Measurements from ENCODE around the gene FUOM. TPM values are rescaled to one million over a fixed set of nuclear protein-coding genes. Genes with fewer than 3 reads are reported as not detected.

The FUOM gene
- total and polyA plus RNA-seq, 9 of the 15 experiments (the other 6 are each of a cell fraction or from before 2014, with no cell fraction given) = 1.8 to 96.1 (median 27.0) TPM

DNA sequence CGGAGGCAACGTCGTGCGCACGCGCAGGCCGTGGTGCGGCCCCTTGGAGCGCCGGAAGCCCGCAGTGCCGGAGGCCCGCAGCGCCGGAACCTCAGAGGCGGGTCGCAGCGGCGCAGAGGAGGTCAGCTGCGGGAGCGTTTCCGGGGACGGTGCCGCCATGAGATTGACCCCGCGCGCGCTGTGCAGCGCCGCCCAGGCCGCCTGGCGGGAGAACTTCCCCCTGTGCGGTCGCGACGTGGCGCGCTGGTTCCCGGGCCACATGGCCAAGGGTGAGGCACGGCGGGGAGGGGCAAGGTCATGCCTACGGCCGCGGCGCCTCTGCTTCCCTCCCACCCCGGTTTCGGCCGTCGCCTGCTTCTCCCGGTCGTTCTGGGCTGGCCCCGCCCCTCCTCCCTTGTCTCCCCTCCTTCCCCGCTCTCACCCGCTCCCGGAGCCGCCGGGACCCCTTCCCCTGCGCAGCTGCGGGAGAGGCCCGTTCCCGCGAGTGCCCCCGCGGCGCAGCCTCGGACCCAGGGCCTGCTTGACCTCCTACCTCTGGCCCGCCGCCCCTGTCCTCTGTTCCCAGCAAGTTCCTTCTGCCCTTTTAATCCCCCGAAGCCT is 36.3 kb upstream of the FUOM start, which contains the start of gene MTG1 (continued):
- peak; percentile 52; the same call in 1 of the 2 replicates for TF ChIP-seq NBN (IDR thresholded peaks at IDR 0.05; ENCODE audit: low read depth)
- no peak for TF ChIP-seq ZNF766 (CRISPR knock-in tag; conservative IDR thresholded peaks at IDR 0.05)
- TF ChIP-seq ZBTB1 (CRISPR knock-in tag; IDR thresholded peaks at IDR 0.05; ENCODE audit: borderline replicate concordance, low read depth) = peak; percentile 100
- no peak for TF ChIP-seq ZNF707 (CRISPR knock-in tag; conservative IDR thresholded peaks at IDR 0.05)
- no peak for TF ChIP-seq SREBF1 (IDR thresholded peaks at IDR 0.05; ENCODE audit: borderline replicate concordance, low read depth, low read length)
- TF ChIP-seq CBFA2T2 (conservative IDR thresholded peaks at IDR 0.05) = no peak
- no peak for TF ChIP-seq CCAR2 (IDR thresholded peaks at IDR 0.05; ENCODE audit: low read depth, low read length)
- TF ChIP-seq KLF16 (IDR thresholded peaks at IDR 0.05) = no peak
- TF ChIP-seq ZEB2 (IDR thresholded peaks at IDR 0.05) = peak; percentile 56
- no peak for TF ChIP-seq CC2D1A (IDR thresholded peaks at IDR 0.05)
- no peak; the same call in 1 of the 2 replicates for TF ChIP-seq MYNN (IDR thresholded peaks at IDR 0.05)
- TF ChIP-seq MYNN (CRISPR knock-in tag; IDR thresholded peaks at IDR 0.05) = no peak
- peak; percentile 60 for TF ChIP-seq MXI1 (IDR thresholded peaks at IDR 0.05; ENCODE audit: low read depth, low read length)
- TF ChIP-seq BCL6 (CRISPR knock-in tag; IDR thresholded peaks at IDR 0.05) = no peak
- TF ChIP-seq IRF2 (CRISPR knock-in tag; IDR thresholded peaks at IDR 0.05) = no peak
- 0 out of 2 replicates have a peak, but pooled peaks have one; percentile 39 for TF ChIP-seq RERE (CRISPR knock-in tag; IDR thresholded peaks at IDR 0.05; ENCODE audit: borderline replicate concordance)
- TF ChIP-seq MAFG (tag; conservative IDR thresholded peaks at IDR 0.05) = no peak
- TF ChIP-seq ARHGAP35 (IDR thresholded peaks at IDR 0.05; ENCODE audit: partially characterized antibody) = no peak
- no peak for TF ChIP-seq SMARCE1 (IDR thresholded peaks at IDR 0.05)
- TF ChIP-seq ZNF197 (CRISPR knock-in tag; IDR thresholded peaks at IDR 0.05; ENCODE audit: low read depth) = no peak
- TF ChIP-seq PML (IDR thresholded peaks at IDR 0.05; ENCODE audit: low read length) = no peak; the same call in 1 of the 2 replicates
- no peak for TF ChIP-seq HSF4 (CRISPR knock-in tag; IDR thresholded peaks at IDR 0.05; ENCODE audit: borderline replicate concordance)
- no peak for TF ChIP-seq RFX1 (IDR thresholded peaks at IDR 0.05)
- no peak for TF ChIP-seq NUFIP1 (IDR thresholded peaks at IDR 0.05; ENCODE audit: partially characterized antibody)

Data from K562 (cell line).